Right cardiac atrium (tissue), 5 donors: Measurements from ENCODE around the gene SMIM23. TPM values are rescaled to one million over a fixed set of nuclear protein-coding genes. Genes with fewer than 3 reads are reported as not detected.
A peak's percentile ranks its signal among the peaks of the same experiment; 100 is the strongest.

Source experiments
- ATAC-seq, 2 donors: fragments of 200-7000 bp; cut with Tn5 transposase; one replicate each; pipeline versions ENCODE4 v1.8.0 to v1.9.1; 2020; ENCODE audit warnings: moderate library complexity in 2 of 2, mild to moderate bottlenecking in 1 of 2
- DNase-seq, 3 donors: peaks; one replicate each; pipeline ENCODE4 v3.0.0-alpha.2; 2020
- H3K27ac ChIP-seq: one replicate; pipeline ENCODE4 v1.5.1; 2013; ENCODE audit warnings: mild to moderate bottlenecking, low read length, control low read depth, moderate library complexity
- H3K27me3 ChIP-seq: one replicate; pipeline ENCODE4 v1.6.1; 2013; ENCODE audit not compliant: control insufficient read depth, insufficient read depth
- H3K4me1 ChIP-seq: one replicate; pipeline ENCODE4 v1.6.1; 2013; ENCODE audit warnings: low read length; ENCODE audit not compliant: control insufficient read depth, insufficient read depth
- H3K4me3 ChIP-seq: one replicate; pipeline ENCODE4 v1.5.1; 2013; ENCODE audit warnings: low read length, control low read depth
- H3K9me3 ChIP-seq: one replicate; pipeline ENCODE4 v1.6.1; 2013; ENCODE audit warnings: low read length; ENCODE audit not compliant: control insufficient read depth
- WGBS: extraction: QIAGEN DNeasy Blood & Tissue Kit; methylation state at CpG from one replicate; pipeline ENCODE4 v1.1.7; 2013; 5-methylcytosine and 5-hydroxymethylcytosine counted together
- intact Hi-C, 4 donors: fragments of 100-400 bp; cut with DNase I; formaldehyde crosslinking; loops; one replicate each; pipeline versions ENCODE4 v1.11.0 to v1.14.0; 2022 to 2023
- long read RNA-seq, 4 donors: library from polyadenylated mRNA; unstranded; transcript quantifications; one replicate each; pipeline ENCODE4 v2.0.0, GENCODE V29; 2020 to 2021
- polyA plus RNA-seq: library from polyadenylated mRNA; stranded (reverse); fragments of 200-250 nt; gene quantifications from one replicate; pipeline ENCODE4 v1.2.3, GENCODE V29; 2013
- total RNA-seq, 4 donors: library from RNA; stranded (reverse); fragmentation: NEBNext Ultra II Directional; extraction: Animal tissue kit (Norgen Biotek cat#: 25700); gene quantifications; one replicate each; pipeline ENCODE4 v1.2.1, GENCODE V29; 2021
- donor health status: healthy with polysubstance abuse.
- donor health status: DM: no; HTN: yes; CAD: no.
- donor health status: DM: no; HTN: no; CAD: no.
- donor health status: DM: no; HTN: yes; CAD: no; lungs with severe emphysema.
- donor health status: DM: yes; HTN: yes; CAD: no.

The SMIM23 gene
- total RNA-seq (not detected), polyA plus RNA-seq (not detected)
- long read RNA-seq, donor 1, result 0 reads
- long read RNA-seq, donor 2, result 0 reads
- long read RNA-seq, donor 3, result 0 reads
- long read RNA-seq, donor 4, result 0 reads

GRCh38 chr5:171785517-171785916 lies at the start of gene SMIM23:
SMIM23 (plus strand) TSS chr5:171785817; CDS start chr5:171785872, 55 bp downstream.
- ATAC-seq (no peak), DNase-seq (no peak)
- Histone ChIP-seq H3K9me3 (no peaks in the 10 kb centered on the region), H3K27ac (no peak within 1 kb of the TSS), H3K4me1 (no peaks in the 10 kb centered on the region), H3K27me3 (no peaks in the 10 kb centered on the region), H3K4me3 (no peak within 1 kb of the TSS)
- intact Hi-C loops, result no loop called here

- intact Hi-C loops, result no loop called here
Measured at GRCh38 chr5:171736976-171737891, 48.4 kb upstream of the SMIM23 start.

GRCh38 chr5:171738501-171738900 lies 47.1 kb upstream of the SMIM23 start:
- Histone ChIP-seq H3K27me3 (no peaks in the 10 kb centered on the region), H3K9me3 (no peaks in the 10 kb centered on the region), H3K4me1 (peaks cover 7% of the 10 kb centered on the region), H3K27ac (peak overlapping the region; percentile 55), H3K4me3 (no peak overlapping the region)
- 51% methylated on average over 8 of the region's 8 CpGs for WGBS
- intact Hi-C loops, result no loop called here
- no peak for DNase-seq
- peak in 1 of 2 donors; percentile 28 for ATAC-seq

More at GRCh38 chr5:171736976-171737891, 48.4 kb upstream of the SMIM23 start:
- Histone ChIP-seq H3K4me3 (no peak overlapping the region), H3K9me3 (no peaks in the 10 kb centered on the region), H3K27me3 (no peaks in the 10 kb centered on the region), H3K27ac (peak overlapping the region; percentile 55), H3K4me1 (peaks cover 7% of the 10 kb centered on the region)
- DNase-seq (peak; percentile 74 to 90 (median 88)), ATAC-seq (peak; percentile 85 to 94)
- 27% methylated on average over 11 of the region's 11 CpGs for WGBS

- Histone ChIP-seq H3K4me1 (peaks cover 7% of the 10 kb centered on the region), H3K27ac (no peak overlapping the region), H3K27me3 (no peaks in the 10 kb centered on the region), H3K4me3 (no peak overlapping the region), H3K9me3 (no peaks in the 10 kb centered on the region)
- ATAC-seq (no peak), DNase-seq (no peak)
- intact Hi-C loops, result no loop called here
- WGBS, result 93% methylated on average over 6 of the region's 6 CpGs
Measured at GRCh38 chr5:171739271-171739670, 46.3 kb upstream of the SMIM23 start.

- WGBS, result 79% methylated on average over 6 of the region's 6 CpGs
- no peak for DNase-seq
- intact Hi-C loops, result loop anchor here in 1 of 4 donors (10.0 kb wide), 1 partner anchor 101 kb away; no protein-coding TSS in a partner anchor
Measured at GRCh38 chr5:171743436-171744076, 42.1 kb upstream of the SMIM23 start.

GRCh38 chr5:171744264-171744663 lies 41.4 kb upstream of the SMIM23 start:
- WGBS, result 98% methylated on average over 2 of the region's 2 CpGs
- DNase-seq (no peak), ATAC-seq (no peak)
- no peaks in the 10 kb centered on the region for H3K9me3 ChIP-seq
- intact Hi-C loops, result loop anchor here in 1 of 4 donors (10.0 kb wide), 1 partner anchor 101 kb away; no protein-coding TSS in a partner anchor
- H3K27ac ChIP-seq, result no peak overlapping the region
- H3K4me1 ChIP-seq, result peaks cover 2% of the 10 kb centered on the region
- H3K27me3 ChIP-seq, result no peaks in the 10 kb centered on the region
- H3K4me3 ChIP-seq, result no peak overlapping the region

More at GRCh38 chr5:171743436-171744076, 42.1 kb upstream of the SMIM23 start:
- H3K27ac ChIP-seq, result no peak overlapping the region
- no peak overlapping the region for H3K4me3 ChIP-seq
- no peak for ATAC-seq
- H3K4me1 ChIP-seq, result peaks cover 2% of the 10 kb centered on the region
- no peaks in the 10 kb centered on the region for H3K9me3 ChIP-seq
- no peaks in the 10 kb centered on the region for H3K27me3 ChIP-seq

- no peak for ATAC-seq
- WGBS, result 98% methylated on average over 2 of the region's 2 CpGs
- H3K4me1 ChIP-seq, result peaks cover 3% of the 10 kb centered on the region
Measured at GRCh38 chr5:171744882-171745281, 40.7 kb upstream of the SMIM23 start.

GRCh38 chr5:171745602-171746001 lies 40.0 kb upstream of the SMIM23 start:
- no peak for ATAC-seq
- DNase-seq, result peak in 1 of 3 donors; percentile 54
- Histone ChIP-seq H3K4me3 (no peak overlapping the region), H3K27ac (no peak overlapping the region), H3K27me3 (no peaks in the 10 kb centered on the region), H3K4me1 (peaks cover 6% of the 10 kb centered on the region), H3K9me3 (no peaks in the 10 kb centered on the region)
- WGBS, result 76% methylated on average over 5 of the region's 5 CpGs
- intact Hi-C loops, result loop anchor here in 1 of 4 donors (10.0 kb wide), 1 partner anchor 99 kb away; no protein-coding TSS in a partner anchor

More at GRCh38 chr5:171744882-171745281, 40.7 kb upstream of the SMIM23 start:
- Histone ChIP-seq H3K27ac (no peak overlapping the region), H3K27me3 (no peaks in the 10 kb centered on the region), H3K4me3 (no peak overlapping the region), H3K9me3 (no peaks in the 10 kb centered on the region)
- intact Hi-C loops, result loop anchor here in 1 of 4 donors (10.0 kb wide), 1 partner anchor 100 kb away; no protein-coding TSS in a partner anchor
- no peak for DNase-seq

GRCh38 chr5:171747061-171747859 lies 38.4 kb upstream of the SMIM23 start:
- H3K27me3 ChIP-seq, result no peaks in the 10 kb centered on the region
- no peak overlapping the region for H3K27ac ChIP-seq
- H3K9me3 ChIP-seq, result no peaks in the 10 kb centered on the region
- peaks cover 6% of the 10 kb centered on the region for H3K4me1 ChIP-seq
- ATAC-seq, result no peak
- WGBS, result 69% methylated on average over 7 of the region's 7 CpGs
- no peak for DNase-seq
- intact Hi-C loops, result loop anchor here in 1 of 4 donors (10.0 kb wide), 1 partner anchor 98 kb away; no protein-coding TSS in a partner anchor
- no peak overlapping the region for H3K4me3 ChIP-seq

- intact Hi-C loops, result loop anchor here in 1 of 4 donors (10.0 kb wide), 1 partner anchor 96 kb away; no protein-coding TSS in a partner anchor
- 67% methylated on average over 6 of the region's 6 CpGs for WGBS
- no peak overlapping the region for H3K4me3 ChIP-seq
- ATAC-seq (no peak), DNase-seq (peak in 2 of 3 donors; percentile 53 to 64)
- H3K9me3 ChIP-seq, result no peaks in the 10 kb centered on the region
- H3K4me1 ChIP-seq, result peaks cover 6% of the 10 kb centered on the region
- no peak overlapping the region for H3K27ac ChIP-seq
- H3K27me3 ChIP-seq, result no peaks in the 10 kb centered on the region
Measured at GRCh38 chr5:171748720-171749119, 36.9 kb upstream of the SMIM23 start.
